ENCODE measurements around the gene SYT8. TPM values are rescaled to one million over a fixed set of nuclear protein-coding genes. Genes with fewer than 3 reads are reported as not detected.
A peak's percentile ranks its signal among the peaks of the same experiment; 100 is the strongest.

SYT8 gene
- total RNA-seq, 1 donor from 2014 or later = not detected

DNA sequence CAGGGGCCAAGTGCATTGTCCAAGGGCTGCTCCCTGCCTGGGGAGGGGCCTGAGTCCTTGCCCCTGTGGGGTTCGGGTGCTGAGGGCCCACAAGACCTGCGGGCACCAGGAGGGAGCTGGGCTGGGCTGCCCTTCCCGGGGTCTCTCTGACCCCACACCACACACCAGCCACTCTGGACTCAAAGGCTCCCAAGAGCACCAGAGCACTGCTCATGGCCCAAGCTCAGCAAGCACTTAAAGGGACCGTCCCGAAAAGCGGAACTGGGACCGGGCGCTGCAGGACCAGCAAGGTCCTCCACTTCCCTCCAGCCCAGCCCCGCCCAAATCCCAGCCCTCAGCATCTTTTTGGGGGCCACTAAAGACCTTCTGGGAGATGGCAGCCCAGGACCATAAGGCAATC lies 23.4 kb downstream of the SYT8 start:
- H4K20me1 ChIP-seq (ENCODE audit: low read depth) = no peaks in the 10 kb centered on the region
- H3K9me3 Mint-ChIP-seq = no peaks in the 10 kb centered on the region
- no peaks in the 10 kb centered on the region for H3K36me3 ChIP-seq
- H3K4me3 Mint-ChIP-seq = no peak overlapping the region
- H3K4me2 ChIP-seq = no peak overlapping the region
- H3K27me3 Mint-ChIP-seq (ENCODE audit: insufficient read depth, low read depth) = peaks cover 2% of the 10 kb centered on the region
- no peaks in the 10 kb centered on the region for H3F3A ChIP-seq (ENCODE audit: low read depth)
- no peaks in the 10 kb centered on the region for H3K9me3 ChIP-seq (ENCODE audit: low read depth)
- peaks cover 14% of the 10 kb centered on the region for H3K27me3 ChIP-seq
- no peak overlapping the region for H3K27ac ChIP-seq
- peaks cover 8% of the 10 kb centered on the region for H3K4me1 ChIP-seq
- TF ChIP-seq EZH2phosphoT487 (IDR thresholded peaks at IDR 0.05) = no peak
- TF ChIP-seq EZH2 (IDR thresholded peaks at IDR 0.05) = no peak
- TF ChIP-seq, protein P1, sequence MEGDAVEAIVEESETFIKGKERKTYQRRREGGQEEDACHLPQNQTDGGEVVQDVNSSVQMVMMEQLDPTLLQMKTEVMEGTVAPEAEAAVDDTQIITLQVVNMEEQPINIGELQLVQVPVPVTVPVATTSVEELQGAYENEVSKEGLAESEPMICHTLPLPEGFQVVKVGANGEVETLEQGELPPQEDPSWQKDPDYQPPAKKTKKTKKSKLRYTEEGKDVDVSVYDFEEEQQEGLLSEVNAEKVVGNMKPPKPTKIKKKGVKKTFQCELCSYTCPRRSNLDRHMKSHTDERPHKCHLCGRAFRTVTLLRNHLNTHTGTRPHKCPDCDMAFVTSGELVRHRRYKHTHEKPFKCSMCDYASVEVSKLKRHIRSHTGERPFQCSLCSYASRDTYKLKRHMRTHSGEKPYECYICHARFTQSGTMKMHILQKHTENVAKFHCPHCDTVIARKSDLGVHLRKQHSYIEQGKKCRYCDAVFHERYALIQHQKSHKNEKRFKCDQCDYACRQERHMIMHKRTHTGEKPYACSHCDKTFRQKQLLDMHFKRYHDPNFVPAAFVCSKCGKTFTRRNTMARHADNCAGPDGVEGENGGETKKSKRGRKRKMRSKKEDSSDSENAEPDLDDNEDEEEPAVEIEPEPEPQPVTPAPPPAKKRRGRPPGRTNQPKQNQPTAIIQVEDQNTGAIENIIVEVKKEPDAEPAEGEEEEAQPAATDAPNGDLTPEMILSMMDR (IDR thresholded peaks at IDR 0.05) = no peak
- H3K36me3 Mint-ChIP-seq = no peaks in the 10 kb centered on the region
- DNase-seq (ENCODE audit: low spot score) = no peak
- no peaks in the 10 kb centered on the region for H3K4me1 Mint-ChIP-seq
- no peaks in the 10 kb centered on the region for H3K79me2 ChIP-seq (ENCODE audit: low read depth)
- H2AFZ ChIP-seq (replicated peaks) = no peak overlapping the region
- no peak overlapping the region for H3K4me3 ChIP-seq
- no peak overlapping the region for H3K9ac ChIP-seq
- no peak overlapping the region for H3K27ac Mint-ChIP-seq

DNA sequence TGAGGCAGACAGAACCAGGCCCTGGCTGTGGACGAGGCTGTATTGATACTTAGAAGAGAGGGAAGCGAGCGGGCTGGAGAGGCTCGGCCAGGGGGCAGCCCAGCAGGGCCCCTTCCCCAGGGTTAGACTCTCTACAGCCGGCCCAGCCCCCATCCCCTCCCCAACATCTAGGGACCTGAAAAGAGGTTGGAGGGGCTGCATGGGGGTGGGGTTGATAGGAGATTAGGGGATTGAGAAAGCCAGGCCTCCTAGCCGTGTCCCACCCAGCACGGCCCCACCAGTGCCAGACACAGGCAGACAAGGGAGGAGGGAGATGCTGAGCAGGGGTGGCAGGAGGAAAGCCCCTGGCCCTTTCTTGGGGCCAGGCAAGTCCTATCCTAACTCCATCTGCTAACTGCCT lies 23.8 kb downstream of the SYT8 start:
- no peak overlapping the region for H2AFZ ChIP-seq (replicated peaks)

DNA sequence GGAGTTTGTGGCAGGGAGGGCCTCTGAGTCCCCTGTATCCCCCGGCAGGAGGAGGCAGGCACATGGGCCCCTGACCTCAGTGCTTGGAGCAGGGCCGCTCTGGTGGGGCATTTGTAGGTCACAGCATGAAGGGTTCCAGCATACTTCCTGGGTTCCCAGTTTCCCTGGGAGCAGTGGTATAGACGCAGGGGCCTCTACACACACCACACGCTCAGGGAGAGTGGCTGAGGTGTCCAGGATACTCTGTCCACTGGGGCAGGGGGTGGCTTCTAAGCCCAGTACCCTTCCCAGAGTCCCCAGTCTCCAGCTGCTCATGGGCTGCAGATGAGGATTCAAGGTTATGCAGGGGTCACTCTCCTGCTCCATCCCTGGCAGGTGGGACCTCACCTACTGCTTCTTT lies 24.2 kb downstream of the SYT8 start:
- H3K27me3 Mint-ChIP-seq (ENCODE audit: insufficient read depth, low read depth) = peaks cover 2% of the 10 kb centered on the region
- peaks cover 12% of the 10 kb centered on the region for H3K4me1 ChIP-seq
- H3K9ac ChIP-seq = no peak overlapping the region
- no peaks in the 10 kb centered on the region for H3K9me3 ChIP-seq (ENCODE audit: low read depth)
- H3K9me3 Mint-ChIP-seq = no peaks in the 10 kb centered on the region
- no peaks in the 10 kb centered on the region for H3K36me3 Mint-ChIP-seq
- no peaks in the 10 kb centered on the region for H4K20me1 ChIP-seq (ENCODE audit: low read depth)
- no peaks in the 10 kb centered on the region for H3F3A ChIP-seq (ENCODE audit: low read depth)
- no peak overlapping the region for H2AFZ ChIP-seq (replicated peaks)
- H3K27ac Mint-ChIP-seq = peak overlapping the region; percentile 58
- peaks cover 3% of the 10 kb centered on the region for H3K4me1 Mint-ChIP-seq
- TF ChIP-seq EZH2 (IDR thresholded peaks at IDR 0.05) (no peak), EZH2phosphoT487 (IDR thresholded peaks at IDR 0.05) (no peak)
- TF ChIP-seq, protein P1 (IDR thresholded peaks at IDR 0.05) = no peak
- no peak overlapping the region for H3K27ac ChIP-seq
- no peaks in the 10 kb centered on the region for H3K36me3 ChIP-seq
- no peak for DNase-seq (ENCODE audit: low spot score)
- H3K4me2 ChIP-seq = peak overlapping the region; percentile 13
- H3K4me3 Mint-ChIP-seq = no peak overlapping the region
- peaks cover 14% of the 10 kb centered on the region for H3K27me3 ChIP-seq
- no peaks in the 10 kb centered on the region for H3K79me2 ChIP-seq (ENCODE audit: low read depth)
- no peak overlapping the region for H3K4me3 ChIP-seq

More for the DNA sequence above, 23.8 kb downstream of the SYT8 start:
- H3K9ac ChIP-seq = no peak overlapping the region
- H3K27ac Mint-ChIP-seq = peak overlapping the region; percentile 58
- no peak overlapping the region for H3K27ac ChIP-seq
- DNase-seq (ENCODE audit: low spot score) = no peak
- H3K36me3 Mint-ChIP-seq = no peaks in the 10 kb centered on the region
- TF ChIP-seq, protein P1 (IDR thresholded peaks at IDR 0.05) = no peak
- H3K4me3 ChIP-seq = no peak overlapping the region
- H3K4me1 Mint-ChIP-seq = no peaks in the 10 kb centered on the region
- no peaks in the 10 kb centered on the region for H3K9me3 Mint-ChIP-seq
- peaks cover 8% of the 10 kb centered on the region for H3K4me1 ChIP-seq
- peak overlapping the region; percentile 13 for H3K4me2 ChIP-seq
- H3K79me2 ChIP-seq (ENCODE audit: low read depth) = no peaks in the 10 kb centered on the region
- no peaks in the 10 kb centered on the region for H3K9me3 ChIP-seq (ENCODE audit: low read depth)
- H3K36me3 ChIP-seq = no peaks in the 10 kb centered on the region
- peaks cover 14% of the 10 kb centered on the region for H3K27me3 ChIP-seq
- H3F3A ChIP-seq (ENCODE audit: low read depth) = no peaks in the 10 kb centered on the region
- H3K27me3 Mint-ChIP-seq (ENCODE audit: insufficient read depth, low read depth) = peaks cover 2% of the 10 kb centered on the region
- no peak overlapping the region for H3K4me3 Mint-ChIP-seq
- H4K20me1 ChIP-seq (ENCODE audit: low read depth) = no peaks in the 10 kb centered on the region

Measured in neural progenitor cell (in vitro differentiated cells).